HCT116 (cell line): ENCODE data around the gene NOS3. TPM values are rescaled to one million over a fixed set of nuclear protein-coding genes. Genes with fewer than 3 reads are reported as not detected.

Experiments used
- ATAC-seq: fragments of 200-7000 bp; cut with Tn5 transposase; 2 replicates; pipeline ENCODE4 v1.9.1; 2020; ENCODE audit warnings: mild to moderate bottlenecking, moderate library complexity
- BruUV-seq: library from RNA; stranded (reverse); fragments of 400-500 nt; replicated peaks from 2 replicates; lab custom pipeline; 2021; lab: Mats Ljungman, UMichigan
- CTCF ChIA-PET: fragments of 300-600 bp; sonication (Branson Sonifier 250); formaldehyde crosslinking; loops from one replicate; lab custom pipeline; 2021; ENCODE audit warnings: antibody characterized with exemption; lab: Charles Lee
- POLR2A ChIA-PET: fragments of 300-600, 350-600 bp; sonication (Branson Sonifier 250); formaldehyde crosslinking; loops from one replicate; lab custom pipeline; 2021; ENCODE audit warnings: antibody characterized with exemption; lab: Charles Lee
- RAD21 ChIA-PET, 2 experiments: fragments of 300-600 bp; sonication (Branson Sonifier 250); formaldehyde crosslinking; loops; one replicate each; lab custom pipeline; 2023; ENCODE audit warnings: low total read pairs in 2 of 2; ENCODE audit not compliant: uncharacterized antibody in 2 of 2, unreplicated experiment in 2 of 2, low non-redundant PET in 1 of 2; lab: Charles Lee
- DNase-seq: peaks from one replicate; pipeline ENCODE4 v3.0.0-alpha.2; 2010; ENCODE audit warnings: low read depth, low spot score
- H2AFZ ChIP-seq: fragments of 200-600 bp; shearing (Covaris generic), sonication (generic); 2 replicates; pipeline ENCODE4 v1.6.1; 2017; ENCODE audit warnings: low read depth, mixed run types, mixed read lengths, antibody characterized with exemption, low read length; ENCODE audit not compliant: poor library complexity, severe bottlenecking
- H3K27ac ChIP-seq: 2 replicates; pipeline ENCODE4 v1.5.1; 2012; ENCODE audit warnings: low read depth, low read length
- H3K27me3 ChIP-seq: fragments of 200-600 bp; sonication (generic); 2 replicates; pipeline ENCODE4 v1.6.1; 2016; ENCODE audit warnings: mixed run types, low read length, mixed read lengths; ENCODE audit not compliant: insufficient read depth
- H3K36me3 ChIP-seq, 2 experiments: fragments of 200-500 bp in 1 of 2; fragments of 200-600 bp in 1 of 2; sonication (Bioruptor generic) in 1 of 2; sonication (generic) in 1 of 2; 2 replicates each; pipeline versions ENCODE4 v1.5.1 to v1.6.1; 2014 to 2016; ENCODE audit warnings: low read length in 2 of 2, inconsistent platforms in 1 of 2, mixed read lengths in 1 of 2, mixed run types in 1 of 2; ENCODE audit not compliant: insufficient read depth in 2 of 2, control insufficient read depth in 1 of 2
- H3K4me1 ChIP-seq, 2 experiments: fragments of 200-600 bp in 1 of 2; sonication (generic) in 1 of 2; 2 replicates each; pipeline versions ENCODE4 v1.5.1 to v1.6.1; 2012 to 2017; ENCODE audit warnings: low read length in 2 of 2, inconsistent platforms in 1 of 2, mild to moderate bottlenecking in 1 of 2, mixed read lengths in 1 of 2, mixed run types in 1 of 2, moderate library complexity in 1 of 2; ENCODE audit not compliant: insufficient read depth in 2 of 2, control insufficient read depth in 1 of 2
- H3K4me2 ChIP-seq: fragments of 200-600 bp; sonication (generic); 2 replicates; pipeline ENCODE4 v1.6.1; 2017; ENCODE audit warnings: mixed run types, low read length, mixed read lengths
- H3K4me3 ChIP-seq, 2 experiments: fragments of 200-600 bp in 1 of 2; sonication (generic) in 1 of 2; replicated peaks in 1 of 2; 2 replicates each; pipeline ENCODE4 v1.5.1; 2011 to 2016; ENCODE audit warnings: low read length in 2 of 2, control low read depth in 1 of 2, low read depth in 1 of 2, mild to moderate bottlenecking in 1 of 2, mixed read lengths in 1 of 2, mixed run types in 1 of 2
- H3K79me2 ChIP-seq: fragments of 200-600 bp; sonication (generic); 2 replicates; pipeline ENCODE4 v1.6.1; 2017; ENCODE audit warnings: mild to moderate bottlenecking, mixed run types, low read length, moderate library complexity, mixed read lengths; ENCODE audit not compliant: insufficient read depth
- H3K9ac ChIP-seq: fragments of 200-600 bp; sonication (generic); 2 replicates; pipeline ENCODE4 v1.6.1; 2016; ENCODE audit warnings: low read length, mixed read lengths
- H3K9me2 ChIP-seq: fragments of 200-600 bp; sonication (generic), shearing (Covaris generic); 2 replicates; pipeline ENCODE4 v1.6.1; 2017; ENCODE audit warnings: mixed run types, mild to moderate bottlenecking, moderate library complexity; ENCODE audit not compliant: insufficient read depth
- H3K9me3 ChIP-seq, 2 experiments: fragments of 200-500 bp in 1 of 2; fragments of 200-600 bp in 1 of 2; sonication (Bioruptor generic) in 1 of 2; sonication (generic) in 1 of 2; 2 replicates each; pipeline ENCODE4 v1.6.1; 2014 to 2017; ENCODE audit warnings: low read length in 2 of 2, mixed read lengths in 2 of 2, inconsistent platforms in 1 of 2, low read depth in 1 of 2, mild to moderate bottlenecking in 1 of 2, mixed run types in 1 of 2, moderate library complexity in 1 of 2; ENCODE audit not compliant: control insufficient read depth in 1 of 2, insufficient read depth in 1 of 2
- H4K20me1 ChIP-seq: fragments of 200-600 bp; sonication (generic), shearing (Covaris generic); 2 replicates; pipeline ENCODE4 v1.6.1; 2017; ENCODE audit warnings: mixed run types, mild to moderate bottlenecking, moderate library complexity; ENCODE audit not compliant: insufficient read depth
- CEBPB ChIP-seq: IDR thresholded peaks from 2 replicates; pipeline ENCODE4 v1.6.1; 2012; ENCODE audit warnings: low read depth
- CTCF ChIP-seq, 3 experiments: fragments of 200-600 bp in 1 of 3; sonication (generic) in 1 of 3; IDR thresholded peaks in 2 of 3; conservative IDR thresholded peaks in 1 of 3; 2 replicates each; pipeline ENCODE4 v1.5.1; 2012 to 2017; ENCODE audit warnings: low read depth in 2 of 3, low read length in 2 of 3, antibody characterized with exemption in 1 of 3, borderline replicate concordance in 1 of 3, control low read depth in 1 of 3, mild to moderate bottlenecking in 1 of 3, mixed read lengths in 1 of 3, mixed run types in 1 of 3, moderate library complexity in 1 of 3; ENCODE audit not compliant: insufficient read depth in 1 of 3
- EGR1 ChIP-seq: IDR thresholded peaks from 2 replicates; pipeline ENCODE4 v1.6.1; 2012; ENCODE audit warnings: low read depth
- EZH2phosphoT487 ChIP-seq: fragments of 200-600 bp; IDR thresholded peaks from 2 replicates; pipeline ENCODE4 v1.6.1; 2018; ENCODE audit warnings: antibody characterized with exemption, borderline replicate concordance
- POLR2AphosphoS5 ChIP-seq: IDR thresholded peaks from 2 replicates; pipeline ENCODE4 v1.6.1; 2011; ENCODE audit warnings: mild to moderate bottlenecking, low read depth, low read length, moderate library complexity
- RAD21 ChIP-seq: IDR thresholded peaks from 2 replicates; pipeline ENCODE4 v1.6.1; 2012; ENCODE audit warnings: low read depth, mild to moderate bottlenecking
- REST ChIP-seq: IDR thresholded peaks from 2 replicates; pipeline ENCODE4 v1.6.1; 2012; ENCODE audit warnings: low read depth
- SIN3A ChIP-seq: IDR thresholded peaks from 2 replicates; pipeline ENCODE4 v1.6.1; 2012; ENCODE audit warnings: low read depth
- SP1 ChIP-seq: IDR thresholded peaks from 2 replicates; pipeline ENCODE4 v1.6.1; 2012; ENCODE audit warnings: low read depth
- SRF ChIP-seq: IDR thresholded peaks from 2 replicates; pipeline ENCODE4 v1.6.1; 2012; ENCODE audit warnings: low read depth
- ZBTB33 ChIP-seq: IDR thresholded peaks from 2 replicates; pipeline ENCODE4 v1.6.1; 2011; ENCODE audit warnings: mild to moderate bottlenecking, low read length, moderate library complexity; ENCODE audit not compliant: insufficient replicate concordance; ENCODE audit errors: extremely low read depth
- ZFX ChIP-seq: fragments of 450-650 bp; IDR thresholded peaks from 2 replicates; pipeline ENCODE4 v1.6.1; 2017
- intact Hi-C: fragments of 100-400 bp; cut with micrococcal nuclease; formaldehyde crosslinking; loops from 2 replicates; pipeline ENCODE4 v1.10.0; 2022
- total RNA-seq: library from RNA; stranded (reverse); gene quantifications from one replicate; pipeline ENCODE4 v1.2.1, GENCODE V29; 2021; ENCODE audit not compliant: unreplicated experiment

Gene NOS3
- total RNA-seq, 1 experiment from 2014 or later: 35.8 TPM

- intact Hi-C loops: loop anchor here (5.0 to 10.0 kb wide), 2 partner anchors 122 to 244 kb away; no protein-coding TSS in a partner anchor
- no peaks in the 10 kb centered on the region for H3K9me3 ChIP-seq
- ChIA-PET CTCF (interaction anchor here (0.6 to 5.2 kb wide), 9 partner anchors 9 to 273 kb away, joined by 3 to 59 read pairs (median 5); partner anchors contain the start of gene ABCB8), RAD21 (no interaction called here), POLR2A (interaction anchor here (2.0 kb wide), 2 partner anchors 9 to 42 kb away, joined by 5 to 10 read pairs; partner anchors contain the start of gene ABCB8)
- no peak overlapping the region for H3K9ac ChIP-seq
- no peaks in the 10 kb centered on the region for H3K36me3 ChIP-seq
- H3K79me2 ChIP-seq: no peaks in the 10 kb centered on the region
- no peaks in the 10 kb centered on the region for H3K9me2 ChIP-seq
- ATAC-seq (no peak), DNase-seq (no peak)
- no peak overlapping the region for H2AFZ ChIP-seq
- H3K27ac ChIP-seq: no peak overlapping the region
- H3K4me3 ChIP-seq: no peak overlapping the region
- no peak for TF ChIP-seq ZFX
- TF ChIP-seq REST: no peak
- TF ChIP-seq POLR2AphosphoS5: no peak
- TF ChIP-seq CEBPB: no peak
- no peak for TF ChIP-seq CTCF (IDR thresholded peaks at IDR 0.05 in 2 of 3, conservative IDR thresholded peaks at IDR 0.05 in 1 of 3; ENCODE audit: borderline replicate concordance in 1 of 3, insufficient read depth in 1 of 3, low read depth in 2 of 3, low read length in 2 of 3)
- TF ChIP-seq SRF: no peak
- TF ChIP-seq SP1: no peak
- TF ChIP-seq ZBTB33: no peak
- TF ChIP-seq EGR1: no peak
- no peak for TF ChIP-seq SIN3A
- TF ChIP-seq EZH2phosphoT487: no peak
- no peak for TF ChIP-seq RAD21
- BruUV-seq: no TSS peak
- H3K4me2 ChIP-seq: no peak overlapping the region
- H4K20me1 ChIP-seq: no peaks in the 10 kb centered on the region
- H3K27me3 ChIP-seq: no peaks in the 10 kb centered on the region
- H3K4me1 ChIP-seq: peaks cover 0 to 25% of the 10 kb centered on the region in 2 experiments; a peak in 2 of 4 replicates
Measured at GRCh38 chr7:151019130-151019447, 28.3 kb downstream of the NOS3 start.
